Keratinocyte (primary cell): ENCODE data around the gene NLRC5.

ENCODE experiments used
- EZH2 ChIP-seq: IDR thresholded peaks from one replicate; pipeline ENCODE4 v1.6.1; 2012; ENCODE audit warnings: inconsistent platforms, mild to moderate bottlenecking, low read length, moderate library complexity
- TF ChIP-seq, protein P1 (sequence below), 3 experiments: IDR thresholded peaks in 1 of 3; conservative IDR thresholded peaks in 1 of 3; optimal IDR thresholded peaks in 1 of 3; 2 replicates in 2 of 3; 3 replicates in 1 of 3; pipeline versions ENCODE3 to v1.5.1; 2011; ENCODE audit warnings: low read length in 3 of 3, mild to moderate bottlenecking in 3 of 3, moderate library complexity in 2 of 3, control low read depth in 1 of 3, inconsistent platforms in 1 of 3; ENCODE audit not compliant: insufficient read depth in 2 of 3; ENCODE audit errors: extremely low read depth in 1 of 3

GRCh38 chr16:56995136-56995805, 5.9 kb downstream of the NLRC5 start:
- TF ChIP-seq, protein P1, sequence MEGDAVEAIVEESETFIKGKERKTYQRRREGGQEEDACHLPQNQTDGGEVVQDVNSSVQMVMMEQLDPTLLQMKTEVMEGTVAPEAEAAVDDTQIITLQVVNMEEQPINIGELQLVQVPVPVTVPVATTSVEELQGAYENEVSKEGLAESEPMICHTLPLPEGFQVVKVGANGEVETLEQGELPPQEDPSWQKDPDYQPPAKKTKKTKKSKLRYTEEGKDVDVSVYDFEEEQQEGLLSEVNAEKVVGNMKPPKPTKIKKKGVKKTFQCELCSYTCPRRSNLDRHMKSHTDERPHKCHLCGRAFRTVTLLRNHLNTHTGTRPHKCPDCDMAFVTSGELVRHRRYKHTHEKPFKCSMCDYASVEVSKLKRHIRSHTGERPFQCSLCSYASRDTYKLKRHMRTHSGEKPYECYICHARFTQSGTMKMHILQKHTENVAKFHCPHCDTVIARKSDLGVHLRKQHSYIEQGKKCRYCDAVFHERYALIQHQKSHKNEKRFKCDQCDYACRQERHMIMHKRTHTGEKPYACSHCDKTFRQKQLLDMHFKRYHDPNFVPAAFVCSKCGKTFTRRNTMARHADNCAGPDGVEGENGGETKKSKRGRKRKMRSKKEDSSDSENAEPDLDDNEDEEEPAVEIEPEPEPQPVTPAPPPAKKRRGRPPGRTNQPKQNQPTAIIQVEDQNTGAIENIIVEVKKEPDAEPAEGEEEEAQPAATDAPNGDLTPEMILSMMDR (optimal IDR thresholded peaks at IDR 0.05 in 1 of 3, IDR thresholded peaks at IDR 0.05 in 1 of 3, conservative IDR thresholded peaks at IDR 0.05 in 1 of 3; ENCODE audit: extremely low read depth in 1 of 3, insufficient read depth in 2 of 3, low read length in 3 of 3), result no peak
- TF ChIP-seq EZH2, result no peak
